VCaP (cell line): Measurements from ENCODE around the gene ZBED5.
"Not testable (repeated sequence)": the region's sequence is repeated elsewhere in the genome, so short reads cannot be mapped to it uniquely, and the experiment has no call there.

Source experiments
- H3K27ac ChIP-seq: fragments of 450-650 bp; 2 replicates; pipeline ENCODE4 v1.5.1; 2017
- TF ChIP-seq, protein P1 (sequence below): fragments of 450-650 bp; conservative IDR thresholded peaks from 2 replicates; pipeline ENCODE4 v1.5.1; 2017; ENCODE audit warnings: mild to moderate bottlenecking, moderate library complexity

ZBED5 gene

DNA sequence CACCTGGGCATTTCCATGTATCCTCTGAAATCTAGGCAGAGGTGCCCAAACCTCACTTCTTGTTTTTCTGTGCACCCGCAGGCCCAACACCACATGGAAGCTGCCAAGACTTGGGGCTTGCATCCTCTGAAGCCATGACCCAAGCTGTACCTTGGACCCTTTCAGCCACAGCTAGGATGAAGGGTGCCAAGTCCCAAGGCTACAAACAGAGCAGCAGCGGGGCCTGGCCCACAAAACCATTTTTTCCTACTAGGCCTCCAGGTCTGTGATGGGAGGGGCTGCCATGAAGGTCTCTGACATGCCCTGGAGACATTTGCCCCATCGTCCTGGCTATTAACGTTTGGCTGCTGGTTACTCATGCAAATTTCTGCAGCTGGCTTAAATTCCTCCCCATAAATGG, 28.7 kb downstream of the ZBED5 start:
- TF ChIP-seq, protein P1, sequence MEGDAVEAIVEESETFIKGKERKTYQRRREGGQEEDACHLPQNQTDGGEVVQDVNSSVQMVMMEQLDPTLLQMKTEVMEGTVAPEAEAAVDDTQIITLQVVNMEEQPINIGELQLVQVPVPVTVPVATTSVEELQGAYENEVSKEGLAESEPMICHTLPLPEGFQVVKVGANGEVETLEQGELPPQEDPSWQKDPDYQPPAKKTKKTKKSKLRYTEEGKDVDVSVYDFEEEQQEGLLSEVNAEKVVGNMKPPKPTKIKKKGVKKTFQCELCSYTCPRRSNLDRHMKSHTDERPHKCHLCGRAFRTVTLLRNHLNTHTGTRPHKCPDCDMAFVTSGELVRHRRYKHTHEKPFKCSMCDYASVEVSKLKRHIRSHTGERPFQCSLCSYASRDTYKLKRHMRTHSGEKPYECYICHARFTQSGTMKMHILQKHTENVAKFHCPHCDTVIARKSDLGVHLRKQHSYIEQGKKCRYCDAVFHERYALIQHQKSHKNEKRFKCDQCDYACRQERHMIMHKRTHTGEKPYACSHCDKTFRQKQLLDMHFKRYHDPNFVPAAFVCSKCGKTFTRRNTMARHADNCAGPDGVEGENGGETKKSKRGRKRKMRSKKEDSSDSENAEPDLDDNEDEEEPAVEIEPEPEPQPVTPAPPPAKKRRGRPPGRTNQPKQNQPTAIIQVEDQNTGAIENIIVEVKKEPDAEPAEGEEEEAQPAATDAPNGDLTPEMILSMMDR = no peak
- no peak overlapping the region for H3K27ac ChIP-seq

DNA sequence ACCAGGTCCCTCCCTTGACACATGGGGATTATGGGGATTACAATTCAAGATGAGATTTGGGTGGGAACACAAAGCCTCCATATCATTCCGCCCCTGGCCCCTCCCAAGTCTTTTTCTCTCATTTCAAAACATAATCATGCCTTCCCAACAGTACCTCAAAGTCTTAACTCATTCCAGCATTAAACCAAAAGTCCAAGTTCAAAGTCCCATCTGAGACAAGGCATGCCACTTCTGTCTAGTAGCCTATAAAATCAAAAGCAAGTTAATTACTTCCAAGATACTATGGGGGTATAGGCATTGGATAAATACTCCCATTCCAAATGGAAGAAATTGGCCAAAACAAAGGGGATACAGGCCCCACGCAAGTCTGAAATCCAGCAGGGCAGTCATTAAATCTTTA, 29.5 kb downstream of the ZBED5 start:
- no peak overlapping the region for H3K27ac ChIP-seq
- TF ChIP-seq, protein P1 = no peak

DNA sequence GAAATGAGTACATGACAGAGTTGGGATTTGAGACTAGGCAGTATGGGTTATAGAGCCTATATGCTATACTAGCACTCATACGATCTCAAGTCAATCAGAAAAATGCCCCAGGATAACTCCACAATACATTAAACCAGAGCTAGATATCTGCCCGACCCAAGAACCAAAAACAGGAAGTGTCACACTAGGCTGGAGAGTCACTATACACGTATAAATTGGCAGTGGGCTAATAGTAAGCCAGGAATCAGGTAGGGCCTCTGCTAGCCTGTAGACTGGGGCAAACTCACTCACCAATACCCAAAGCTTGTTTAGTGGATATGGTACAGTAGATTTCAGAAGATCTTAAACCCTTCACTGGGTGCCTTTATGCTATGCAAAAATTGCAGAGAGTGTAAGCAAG, 33.0 kb downstream of the ZBED5 start:
- no peak overlapping the region for H3K27ac ChIP-seq
- TF ChIP-seq, protein P1 = no peak

DNA sequence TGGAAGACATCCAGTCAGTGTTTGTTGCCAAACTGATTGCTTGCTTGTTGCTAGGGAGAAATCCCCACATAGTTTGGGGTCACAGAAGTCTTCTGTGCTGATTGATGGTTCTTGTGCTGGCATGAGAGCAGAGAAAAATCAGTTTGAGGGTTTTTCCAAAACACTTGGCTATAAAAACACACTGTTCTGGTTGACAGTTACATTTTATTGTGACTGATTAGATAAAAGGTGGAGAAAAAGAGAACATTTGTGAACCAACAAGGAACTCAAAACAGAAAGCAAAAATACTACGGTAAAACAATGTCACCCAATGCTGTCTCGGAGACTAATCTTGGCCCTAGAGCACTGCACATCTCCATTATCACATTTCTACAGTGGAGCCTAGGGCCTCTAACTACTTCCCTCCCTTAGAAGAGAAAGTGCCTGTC, 34.7 kb downstream of the ZBED5 start:
- no peak overlapping the region for H3K27ac ChIP-seq
- TF ChIP-seq, protein P1 = no peak

DNA sequence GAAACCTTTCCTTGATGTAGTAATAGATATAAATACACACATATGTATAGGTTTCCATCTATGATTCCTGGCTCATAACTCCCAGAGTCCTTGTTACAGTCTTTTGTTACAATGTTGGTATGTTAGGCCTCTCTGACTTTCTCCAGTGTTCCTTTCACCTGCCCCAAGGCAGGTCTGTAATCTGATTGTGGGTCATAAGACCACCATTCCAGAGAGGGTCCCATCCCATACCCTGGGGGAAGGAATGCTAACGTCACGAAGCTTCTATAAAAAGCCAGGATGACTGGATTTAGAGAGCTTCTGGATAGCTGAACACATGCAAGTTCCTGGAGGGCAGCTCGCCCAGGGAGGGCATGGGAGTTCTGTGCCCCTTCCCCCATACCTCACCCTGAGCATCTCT, 35.4 kb downstream of the ZBED5 start:
- not testable (repeated sequence) for H3K27ac ChIP-seq

DNA sequence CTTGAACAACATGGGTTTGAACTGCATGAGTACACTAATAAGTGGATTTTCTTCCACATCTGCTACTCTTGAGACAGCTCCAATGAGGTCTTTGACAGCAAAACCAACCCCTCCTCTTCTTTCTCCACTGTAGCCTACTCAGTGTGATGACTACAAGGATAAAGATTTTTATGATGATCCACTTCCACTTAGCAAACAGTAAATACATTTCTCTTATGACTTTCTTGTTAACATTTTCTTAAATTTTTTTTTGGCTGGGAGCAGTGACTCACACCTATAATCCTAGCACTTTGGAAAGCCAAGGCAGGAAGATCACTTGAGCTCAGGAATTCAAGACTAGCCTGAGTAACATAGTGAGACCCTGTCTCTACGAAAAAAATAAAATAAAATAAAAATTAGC, 39.3 kb downstream of the ZBED5 start:
- no peak overlapping the region for H3K27ac ChIP-seq
- TF ChIP-seq, protein P1 = no peak

DNA sequence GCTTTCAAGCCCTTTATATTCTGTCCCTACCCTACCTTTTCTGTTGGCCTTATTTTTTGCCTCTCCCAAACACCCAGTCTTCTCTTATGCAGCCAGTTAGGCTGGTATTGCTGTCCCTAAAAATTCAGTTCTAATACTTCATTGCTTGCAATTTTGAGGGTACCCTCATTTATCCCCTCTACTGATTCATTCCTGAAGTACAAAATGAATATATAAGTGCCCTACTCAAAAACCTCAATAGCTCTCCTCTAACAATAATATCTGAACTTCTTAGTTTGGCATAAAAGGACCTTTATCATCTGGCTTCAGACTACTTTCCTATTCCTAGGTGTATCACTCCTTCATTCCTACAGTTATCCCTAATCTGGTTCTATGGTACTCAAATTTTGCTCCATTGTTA, 43.9 kb downstream of the ZBED5 start:
- TF ChIP-seq, protein P1 = no peak
- H3K27ac ChIP-seq = no peak overlapping the region

DNA sequence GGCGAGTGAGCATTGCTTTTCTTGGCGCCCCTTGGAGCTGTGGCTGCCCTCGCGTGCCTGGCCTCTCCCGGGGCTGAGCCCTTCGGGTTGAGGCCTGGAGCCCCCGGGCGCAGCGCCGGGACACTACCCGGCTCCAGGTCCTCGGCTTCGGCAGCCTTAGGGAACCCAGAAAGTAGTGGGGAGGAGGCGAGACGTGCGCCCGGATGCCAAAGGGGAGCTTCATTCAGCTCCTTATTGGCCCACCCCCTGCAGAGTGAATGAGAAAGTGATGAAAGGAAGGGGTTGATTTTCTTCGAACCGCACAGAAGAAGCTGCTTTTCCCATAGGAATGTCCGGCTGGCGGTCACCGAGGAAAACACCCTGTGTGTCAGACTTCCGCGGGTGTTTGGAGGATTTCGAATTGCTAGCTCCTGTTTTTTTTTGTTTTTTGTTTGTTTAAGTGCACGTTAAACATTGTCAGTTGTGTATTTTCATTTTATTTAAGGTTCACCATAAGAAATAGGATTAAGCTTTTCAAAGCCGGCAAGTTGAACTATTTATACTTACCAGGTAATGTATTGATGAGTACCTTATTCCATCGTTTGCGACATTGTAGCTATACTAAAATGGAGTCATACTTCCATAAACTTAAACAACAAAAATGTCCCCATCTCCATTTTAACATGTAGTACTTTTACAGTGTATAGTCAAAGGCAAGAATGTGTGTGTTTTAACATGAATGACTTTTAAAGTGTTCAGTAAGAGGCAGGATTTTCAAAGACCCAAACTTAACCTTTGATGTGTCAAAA, 48.3 kb downstream of the ZBED5 start:
- peak overlapping the region; percentile 99 for H3K27ac ChIP-seq
- TF ChIP-seq, protein P1 = no peak
